Activated T-cell treated with anti-CD3 and anti-CD28 coated beads, Interleukin-2, amount 50 U/mL, for 24 hours (primary cell): ENCODE measurements around the gene IPO8.

Experiments used
- DNase-seq: peaks from one replicate; pipeline ENCODE4 v3.0.0-alpha.2; 2020
- H3K27ac Mint-ChIP-seq: 2 replicates; pipeline ENCODE4 v1.8.0; 2020; ENCODE audit warnings: mild to moderate bottlenecking, mixed read lengths
- H3K27me3 Mint-ChIP-seq: 2 replicates; pipeline ENCODE4 v1.8.0; 2020; ENCODE audit warnings: mixed read lengths
- H3K36me3 Mint-ChIP-seq: 2 replicates; pipeline ENCODE4 v1.8.0; 2020; ENCODE audit warnings: low read depth, mixed read lengths
- H3K4me1 Mint-ChIP-seq: 2 replicates; pipeline ENCODE4 v1.8.0; 2020; ENCODE audit warnings: low read depth, mixed read lengths
- H3K4me3 Mint-ChIP-seq: 2 replicates; pipeline ENCODE4 v1.8.0; 2020; ENCODE audit warnings: mild to moderate bottlenecking, moderate library complexity, mixed read lengths
- H3K9me3 Mint-ChIP-seq: 2 replicates; pipeline ENCODE4 v1.8.0; 2020; ENCODE audit warnings: mixed read lengths

IPO8 gene

GRCh38 chr12:30695199-30696102 is at the start of gene IPO8:
Gene IPO8, minus strand, starts transcription at chr12:30695869. Its CDS starts 222 bp downstream, at chr12:30695647.
- peak; percentile 88 for DNase-seq
- H3K27ac Mint-ChIP-seq, result peak within 1 kb of the TSS; percentile 98
- H3K27me3 Mint-ChIP-seq, result no peaks in the 10 kb centered on the region
- peak within 1 kb of the TSS; percentile 90 for H3K4me3 Mint-ChIP-seq
- H3K9me3 Mint-ChIP-seq, result no peaks in the 10 kb centered on the region
- H3K4me1 Mint-ChIP-seq, result peaks cover 46% of the 10 kb centered on the region
- peaks cover 19% of the 10 kb centered on the region for H3K36me3 Mint-ChIP-seq

DNA sequence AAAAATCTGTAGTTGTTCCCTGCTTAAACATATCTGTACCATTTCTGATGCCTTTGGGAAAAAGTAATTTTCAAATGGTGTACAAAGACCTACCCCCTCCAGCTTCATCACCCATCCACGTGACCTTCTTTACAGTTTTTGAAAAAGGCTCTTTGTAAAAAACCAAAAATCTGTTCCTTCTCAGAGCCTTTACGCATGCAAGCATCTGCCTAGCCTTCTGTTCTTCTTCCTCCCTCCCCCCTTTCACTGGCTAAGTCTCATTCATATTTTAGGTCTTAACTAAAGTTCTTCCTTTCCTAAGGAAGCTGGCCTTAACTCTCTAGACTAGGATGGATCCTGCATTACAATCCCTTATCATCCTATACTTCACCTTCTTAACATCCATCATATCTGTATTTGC is 48.7 kb upstream of the IPO8 start:
- Mint-ChIP-seq H3K27ac (no peak overlapping the region), H3K9me3 (no peaks in the 10 kb centered on the region), H3K4me3 (no peak overlapping the region), H3K36me3 (peaks cover 32% of the 10 kb centered on the region), H3K4me1 (peaks cover 13% of the 10 kb centered on the region), H3K27me3 (no peaks in the 10 kb centered on the region)
- DNase-seq, result no peak

- Mint-ChIP-seq H3K4me3 (no peak overlapping the region), H3K4me1 (no peaks in the 10 kb centered on the region), H3K36me3 (peaks cover 45% of the 10 kb centered on the region), H3K27me3 (no peaks in the 10 kb centered on the region), H3K9me3 (no peaks in the 10 kb centered on the region), H3K27ac (no peak overlapping the region)
- DNase-seq, result no peak
These were observed 44.6 kb upstream of the IPO8 start for GRCh38 chr12:30740274-30740673.

GRCh38 chr12:30739020-30739419 is 43.4 kb upstream of the IPO8 start:
- Mint-ChIP-seq H3K27ac (no peak overlapping the region), H3K9me3 (no peaks in the 10 kb centered on the region), H3K4me1 (no peaks in the 10 kb centered on the region), H3K36me3 (peaks cover 52% of the 10 kb centered on the region), H3K27me3 (no peaks in the 10 kb centered on the region), H3K4me3 (no peak overlapping the region)
- DNase-seq, result no peak

- Mint-ChIP-seq H3K27ac (no peak overlapping the region), H3K36me3 (peaks cover 63% of the 10 kb centered on the region)
These were observed 37.4 kb upstream of the IPO8 start for GRCh38 chr12:30732954-30733637.

GRCh38 chr12:30730011-30730410 is 34.3 kb upstream of the IPO8 start:
- H3K4me3 Mint-ChIP-seq, result no peak overlapping the region

More at GRCh38 chr12:30732954-30733637, 37.4 kb upstream of the IPO8 start:
- DNase-seq, result no peak
- no peak overlapping the region for H3K4me3 Mint-ChIP-seq
- H3K4me1 Mint-ChIP-seq, result peaks cover 1% of the 10 kb centered on the region
- H3K9me3 Mint-ChIP-seq, result no peaks in the 10 kb centered on the region
- H3K27me3 Mint-ChIP-seq, result no peaks in the 10 kb centered on the region

GRCh38 chr12:30729547-30729946 is 33.9 kb upstream of the IPO8 start:
- H3K36me3 Mint-ChIP-seq, result peaks cover 60% of the 10 kb centered on the region
- no peak overlapping the region for H3K27ac Mint-ChIP-seq

More at GRCh38 chr12:30730011-30730410, 34.3 kb upstream of the IPO8 start:
- no peak for DNase-seq
- Mint-ChIP-seq H3K4me1 (peaks cover 9% of the 10 kb centered on the region), H3K36me3 (peaks cover 60% of the 10 kb centered on the region), H3K9me3 (no peaks in the 10 kb centered on the region), H3K27ac (no peak overlapping the region), H3K27me3 (no peaks in the 10 kb centered on the region)

GRCh38 chr12:30726647-30727046 is 31.0 kb upstream of the IPO8 start:
- Mint-ChIP-seq H3K4me3 (no peak overlapping the region), H3K27me3 (no peaks in the 10 kb centered on the region), H3K4me1 (peaks cover 9% of the 10 kb centered on the region), H3K36me3 (peaks cover 72% of the 10 kb centered on the region), H3K27ac (no peak overlapping the region), H3K9me3 (no peaks in the 10 kb centered on the region)
- DNase-seq, result no peak

More at GRCh38 chr12:30729547-30729946, 33.9 kb upstream of the IPO8 start:
- H3K4me3 Mint-ChIP-seq, result no peak overlapping the region
- H3K4me1 Mint-ChIP-seq, result peaks cover 9% of the 10 kb centered on the region
- DNase-seq, result no peak
- H3K9me3 Mint-ChIP-seq, result no peaks in the 10 kb centered on the region
- H3K27me3 Mint-ChIP-seq, result no peaks in the 10 kb centered on the region

GRCh38 chr12:30725739-30726138 is 30.1 kb upstream of the IPO8 start:
- peaks cover 71% of the 10 kb centered on the region for H3K36me3 Mint-ChIP-seq
- peaks cover 9% of the 10 kb centered on the region for H3K4me1 Mint-ChIP-seq
- no peaks in the 10 kb centered on the region for H3K27me3 Mint-ChIP-seq
- DNase-seq, result no peak
- no peak overlapping the region for H3K27ac Mint-ChIP-seq
- H3K4me3 Mint-ChIP-seq, result no peak overlapping the region
- no peaks in the 10 kb centered on the region for H3K9me3 Mint-ChIP-seq

- Mint-ChIP-seq H3K36me3 (peaks cover 72% of the 10 kb centered on the region), H3K27me3 (no peaks in the 10 kb centered on the region), H3K27ac (no peak overlapping the region), H3K9me3 (no peaks in the 10 kb centered on the region), H3K4me3 (no peak overlapping the region), H3K4me1 (no peaks in the 10 kb centered on the region)
- no peak for DNase-seq
These were observed 23.4 kb upstream of the IPO8 start for GRCh38 chr12:30719060-30719459.

- DNase-seq, result no peak
- Mint-ChIP-seq H3K27me3 (no peaks in the 10 kb centered on the region), H3K4me3 (no peak overlapping the region), H3K4me1 (no peaks in the 10 kb centered on the region), H3K9me3 (no peaks in the 10 kb centered on the region), H3K36me3 (peaks cover 29% of the 10 kb centered on the region), H3K27ac (no peak overlapping the region)
These were observed 12.1 kb upstream of the IPO8 start for GRCh38 chr12:30707613-30708342.

DNA sequence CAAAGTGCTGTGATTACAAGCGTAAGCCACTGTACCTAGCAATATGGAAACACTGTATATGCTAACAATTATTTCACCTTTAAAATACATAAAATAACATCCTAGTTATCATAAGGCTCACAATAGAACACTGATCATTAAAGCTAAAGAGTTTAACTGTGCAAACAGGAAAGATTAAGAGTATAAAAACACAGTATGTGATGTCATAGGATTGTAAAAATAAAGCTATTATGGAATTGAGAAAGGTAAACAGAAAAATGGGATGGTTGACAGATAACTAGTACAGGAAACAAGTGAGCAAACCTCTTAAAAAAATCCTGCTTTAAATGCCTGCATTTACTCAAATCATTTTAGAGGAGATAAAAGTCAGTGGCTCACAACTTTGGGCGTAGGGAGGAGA is 10.8 kb upstream of the IPO8 start:
- H3K27me3 Mint-ChIP-seq, result no peaks in the 10 kb centered on the region
- no peaks in the 10 kb centered on the region for H3K9me3 Mint-ChIP-seq
- peaks cover 22% of the 10 kb centered on the region for H3K36me3 Mint-ChIP-seq
- H3K27ac Mint-ChIP-seq, result no peak overlapping the region
- H3K4me1 Mint-ChIP-seq, result no peaks in the 10 kb centered on the region
- DNase-seq, result no peak
- H3K4me3 Mint-ChIP-seq, result no peak overlapping the region

DNA sequence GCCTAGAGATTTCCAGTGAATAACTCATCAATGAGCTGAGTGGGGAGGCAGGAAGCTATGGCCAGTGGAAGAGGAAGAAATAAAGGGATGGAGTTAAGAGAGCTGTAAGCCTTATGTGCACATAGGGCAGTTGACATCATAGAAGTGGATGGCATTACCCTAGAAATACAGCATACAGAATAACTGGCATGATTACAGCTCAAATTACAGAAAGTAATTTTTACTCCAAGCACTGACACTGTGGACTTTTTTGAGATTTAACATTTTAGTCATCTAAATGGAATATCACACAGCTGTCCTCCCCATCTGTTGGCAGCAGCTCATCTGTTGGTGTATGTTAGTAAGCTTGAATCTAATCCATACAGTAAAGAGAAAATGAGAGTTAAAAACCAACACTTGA is 5.4 kb upstream of the IPO8 start:
- Mint-ChIP-seq H3K4me3 (no peak overlapping the region), H3K4me1 (peaks cover 7% of the 10 kb centered on the region), H3K27ac (no peak overlapping the region), H3K9me3 (no peaks in the 10 kb centered on the region), H3K36me3 (peaks cover 2% of the 10 kb centered on the region), H3K27me3 (no peaks in the 10 kb centered on the region)
- no peak for DNase-seq

- Mint-ChIP-seq H3K27ac (no peak overlapping the region), H3K36me3 (peaks cover 7% of the 10 kb centered on the region), H3K4me3 (no peak overlapping the region), H3K27me3 (no peaks in the 10 kb centered on the region), H3K9me3 (no peaks in the 10 kb centered on the region), H3K4me1 (peaks cover 9% of the 10 kb centered on the region)
- DNase-seq, result no peak
These were observed 4.7 kb upstream of the IPO8 start for GRCh38 chr12:30700216-30700900.
